HCT116 (cell line): ENCODE results near the gene TEP1.

Source experiments
- CEBPB ChIP-seq: IDR thresholded peaks from 2 replicates; pipeline ENCODE4 v1.6.1; 2012; ENCODE audit warnings: low read depth
- CTCF ChIP-seq, 3 experiments: fragments of 200-600 bp in 1 of 3; sonication (generic) in 1 of 3; IDR thresholded peaks in 2 of 3; conservative IDR thresholded peaks in 1 of 3; 2 replicates each; pipeline ENCODE4 v1.5.1; 2012 to 2017; ENCODE audit warnings: low read depth in 2 of 3, low read length in 2 of 3, antibody characterized with exemption in 1 of 3, borderline replicate concordance in 1 of 3, control low read depth in 1 of 3, mild to moderate bottlenecking in 1 of 3, mixed read lengths in 1 of 3, mixed run types in 1 of 3, moderate library complexity in 1 of 3; ENCODE audit not compliant: insufficient read depth in 1 of 3
- EZH2 ChIP-seq: fragments of 200-600 bp; sonication (generic); IDR thresholded peaks from 2 replicates; pipeline ENCODE4 v1.6.1; 2017; ENCODE audit warnings: antibody characterized with exemption, mixed run types
- EZH2phosphoT487 ChIP-seq: fragments of 200-600 bp; IDR thresholded peaks from 2 replicates; pipeline ENCODE4 v1.6.1; 2018; ENCODE audit warnings: antibody characterized with exemption, borderline replicate concordance
- FOSL1 ChIP-seq: IDR thresholded peaks from 2 replicates; pipeline ENCODE4 v1.6.1; 2012; ENCODE audit warnings: low read depth
- POLR2AphosphoS5 ChIP-seq: IDR thresholded peaks from 2 replicates; pipeline ENCODE4 v1.6.1; 2011; ENCODE audit warnings: mild to moderate bottlenecking, low read depth, low read length, moderate library complexity
- RAD21 ChIP-seq: IDR thresholded peaks from 2 replicates; pipeline ENCODE4 v1.6.1; 2012; ENCODE audit warnings: low read depth, mild to moderate bottlenecking
- TF ChIP-seq, protein P1 (sequence below): IDR thresholded peaks from 2 replicates; pipeline ENCODE4 v1.6.1; 2012; ENCODE audit warnings: low read depth
- TF ChIP-seq, protein P2 (sequence below): IDR thresholded peaks from 2 replicates; pipeline ENCODE4 v1.6.1; 2012

DNA sequence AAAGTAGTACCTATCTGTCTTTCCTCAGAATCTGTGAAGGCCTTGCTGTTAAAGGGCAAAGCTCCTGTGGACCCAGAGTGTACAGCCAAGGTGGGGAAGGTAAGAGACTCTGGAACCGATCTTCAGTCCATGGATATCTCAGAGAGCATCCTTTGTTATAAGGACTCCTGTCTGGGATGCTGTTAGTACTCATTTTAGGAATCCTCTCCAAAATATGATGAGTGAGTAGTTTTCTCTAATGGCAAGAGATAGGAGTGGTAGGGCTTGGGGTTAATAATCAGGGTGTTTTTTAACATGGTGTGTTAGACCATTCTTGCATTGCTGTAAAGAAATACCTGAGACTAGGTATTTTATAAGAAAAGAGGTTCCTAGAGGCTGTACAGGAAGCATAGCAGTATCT, 67.9 kb downstream of the TEP1 start:
- TF ChIP-seq CTCF (IDR thresholded peaks at IDR 0.05 in 2 of 3, conservative IDR thresholded peaks at IDR 0.05 in 1 of 3; ENCODE audit: borderline replicate concordance in 1 of 3, insufficient read depth in 1 of 3, low read depth in 2 of 3, low read length in 2 of 3) (no peak), EZH2 (no peak), RAD21 (no peak), EZH2phosphoT487 (no peak), POLR2AphosphoS5 (no peak), FOSL1 (no peak), CEBPB (no peak)
- TF ChIP-seq, protein P1, sequence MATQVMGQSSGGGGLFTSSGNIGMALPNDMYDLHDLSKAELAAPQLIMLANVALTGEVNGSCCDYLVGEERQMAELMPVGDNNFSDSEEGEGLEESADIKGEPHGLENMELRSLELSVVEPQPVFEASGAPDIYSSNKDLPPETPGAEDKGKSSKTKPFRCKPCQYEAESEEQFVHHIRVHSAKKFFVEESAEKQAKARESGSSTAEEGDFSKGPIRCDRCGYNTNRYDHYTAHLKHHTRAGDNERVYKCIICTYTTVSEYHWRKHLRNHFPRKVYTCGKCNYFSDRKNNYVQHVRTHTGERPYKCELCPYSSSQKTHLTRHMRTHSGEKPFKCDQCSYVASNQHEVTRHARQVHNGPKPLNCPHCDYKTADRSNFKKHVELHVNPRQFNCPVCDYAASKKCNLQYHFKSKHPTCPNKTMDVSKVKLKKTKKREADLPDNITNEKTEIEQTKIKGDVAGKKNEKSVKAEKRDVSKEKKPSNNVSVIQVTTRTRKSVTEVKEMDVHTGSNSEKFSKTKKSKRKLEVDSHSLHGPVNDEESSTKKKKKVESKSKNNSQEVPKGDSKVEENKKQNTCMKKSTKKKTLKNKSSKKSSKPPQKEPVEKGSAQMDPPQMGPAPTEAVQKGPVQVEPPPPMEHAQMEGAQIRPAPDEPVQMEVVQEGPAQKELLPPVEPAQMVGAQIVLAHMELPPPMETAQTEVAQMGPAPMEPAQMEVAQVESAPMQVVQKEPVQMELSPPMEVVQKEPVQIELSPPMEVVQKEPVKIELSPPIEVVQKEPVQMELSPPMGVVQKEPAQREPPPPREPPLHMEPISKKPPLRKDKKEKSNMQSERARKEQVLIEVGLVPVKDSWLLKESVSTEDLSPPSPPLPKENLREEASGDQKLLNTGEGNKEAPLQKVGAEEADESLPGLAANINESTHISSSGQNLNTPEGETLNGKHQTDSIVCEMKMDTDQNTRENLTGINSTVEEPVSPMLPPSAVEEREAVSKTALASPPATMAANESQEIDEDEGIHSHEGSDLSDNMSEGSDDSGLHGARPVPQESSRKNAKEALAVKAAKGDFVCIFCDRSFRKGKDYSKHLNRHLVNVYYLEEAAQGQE, result no peak
- TF ChIP-seq, protein P2, sequence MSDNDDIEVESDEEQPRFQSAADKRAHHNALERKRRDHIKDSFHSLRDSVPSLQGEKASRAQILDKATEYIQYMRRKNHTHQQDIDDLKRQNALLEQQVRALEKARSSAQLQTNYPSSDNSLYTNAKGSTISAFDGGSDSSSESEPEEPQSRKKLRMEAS, result no peak
